ENCODE measurements around the gene RNF121. TPM values are rescaled to one million over a fixed set of nuclear protein-coding genes. Genes with fewer than 3 reads are reported as not detected.
"Not testable (repeated sequence)": the region's sequence is repeated elsewhere in the genome, so short reads cannot be mapped to it uniquely, and the experiment has no call there.

Gene RNF121
- 10 to 100 TPM; 27.4 to 29.0 TPM for total RNA-seq
- long read RNA-seq, donor 1, partial matches to known transcripts = 1 of 3 reads
- long read RNA-seq, donor 1, other reads (novel, unspliced or antisense) = 0 of 3 reads
- long read RNA-seq, donor 2, transcript RNF121-201 (9 exons, 2,625 nt) = major isoform, 13 of 22 reads
- long read RNA-seq, donor 2, partial matches to known transcripts = 2 of 22 reads
- long read RNA-seq, donor 2, other reads (novel, unspliced or antisense) = 4 of 22 reads

GRCh38 chr11:71928737-71929443 lies at the start of gene RNF121:
TSS of gene RNF121 (plus strand) at chr11:71929046. CDS start at chr11:71929062, 16 bp downstream.
- DNase-seq (ENCODE audit: low spot score) = peak; percentile 99
- intact Hi-C loops (cut with DNase I) = no loop called here

GRCh38 chr11:71885806-71886205 lies 43.0 kb upstream of the RNF121 start:
- intact Hi-C loops (cut with DNase I); DNase-seq (ENCODE audit: low spot score): not testable (repeated sequence)

GRCh38 chr11:71888335-71889010 lies 40.4 kb upstream of the RNF121 start:
- intact Hi-C loops (cut with DNase I); DNase-seq (ENCODE audit: low spot score): not testable (repeated sequence)

GRCh38 chr11:71889181-71889872 lies 39.5 kb upstream of the RNF121 start:
- intact Hi-C loops (cut with DNase I); DNase-seq (ENCODE audit: low spot score): not testable (repeated sequence)

GRCh38 chr11:71895961-71896360 lies 32.9 kb upstream of the RNF121 start:
- DNase-seq (ENCODE audit: low spot score) = no peak
- intact Hi-C loops (cut with DNase I) = no loop called here

GRCh38 chr11:71901137-71901536 lies 27.7 kb upstream of the RNF121 start:
- intact Hi-C loops (cut with DNase I); DNase-seq (ENCODE audit: low spot score): not testable (repeated sequence)

GRCh38 chr11:71908218-71908617 lies 20.6 kb upstream of the RNF121 start:
- no peak for DNase-seq (ENCODE audit: low spot score)
- intact Hi-C loops (cut with DNase I) = no loop called here

GRCh38 chr11:71910775-71911174 lies 18.1 kb upstream of the RNF121 start:
- intact Hi-C loops (cut with DNase I); DNase-seq (ENCODE audit: low spot score): not testable (repeated sequence)

GRCh38 chr11:71911321-71911985 lies 17.4 kb upstream of the RNF121 start:
- DNase-seq (ENCODE audit: low spot score); intact Hi-C loops (cut with DNase I): not testable (repeated sequence)

GRCh38 chr11:71911986-71912340 lies 16.9 kb upstream of the RNF121 start:
- DNase-seq (ENCODE audit: low spot score); intact Hi-C loops (cut with DNase I): not testable (repeated sequence)

GRCh38 chr11:71913756-71914526 lies 14.9 kb upstream of the RNF121 start:
- intact Hi-C loops (cut with DNase I) = no loop called here
- DNase-seq (ENCODE audit: low spot score) = no peak

- no peak for DNase-seq (ENCODE audit: low spot score)
- intact Hi-C loops (cut with DNase I) = no loop called here
Observed at GRCh38 chr11:71914617-71915189, 14.1 kb upstream of the RNF121 start.

GRCh38 chr11:71917646-71918140 lies 11.2 kb upstream of the RNF121 start:
- intact Hi-C loops (cut with DNase I) = no loop called here
- DNase-seq (ENCODE audit: low spot score) = no peak

GRCh38 chr11:71927820-71928736 lies 768 bp upstream of the RNF121 start, which contains the start of gene XNDC1N:
TSS of gene XNDC1N (minus strand) at chr11:71928594. CDS start at chr11:71923353, 5,241 bp downstream.
- DNase-seq (ENCODE audit: low spot score) = peak; percentile 86
- intact Hi-C loops (cut with DNase I) = no loop called here

GRCh38 chr11:71929491-71929890 lies 645 bp downstream of the RNF121 start:
- no peak for DNase-seq (ENCODE audit: low spot score)
- intact Hi-C loops (cut with DNase I) = no loop called here

GRCh38 chr11:71930556-71931244 lies 1.9 kb downstream of the RNF121 start:
- intact Hi-C loops (cut with DNase I) = no loop called here
- DNase-seq (ENCODE audit: low spot score) = no peak
